ENCODE data around the gene RBPJ.

The RBPJ gene

DNA sequence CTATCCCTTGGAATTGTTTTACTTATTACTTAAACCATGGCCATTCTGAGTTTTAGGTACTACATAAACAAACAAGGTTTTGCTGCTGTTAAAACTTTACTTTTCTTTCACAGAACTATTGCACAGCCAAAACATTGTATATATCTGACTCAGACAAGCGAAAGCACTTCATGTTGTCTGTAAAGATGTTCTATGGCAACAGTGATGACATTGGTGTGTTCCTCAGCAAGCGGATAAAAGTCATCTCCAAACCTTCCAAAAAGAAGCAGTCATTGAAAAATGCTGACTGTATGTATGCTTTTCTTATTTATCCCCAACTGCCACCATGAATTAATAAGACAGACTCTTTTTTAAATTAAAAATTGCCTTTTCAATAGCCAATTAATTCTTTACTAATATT is 99.6 kb downstream of the RBPJ start:
- no peak for DNase-seq (ENCODE audit: low read depth, low spot score)

DNA sequence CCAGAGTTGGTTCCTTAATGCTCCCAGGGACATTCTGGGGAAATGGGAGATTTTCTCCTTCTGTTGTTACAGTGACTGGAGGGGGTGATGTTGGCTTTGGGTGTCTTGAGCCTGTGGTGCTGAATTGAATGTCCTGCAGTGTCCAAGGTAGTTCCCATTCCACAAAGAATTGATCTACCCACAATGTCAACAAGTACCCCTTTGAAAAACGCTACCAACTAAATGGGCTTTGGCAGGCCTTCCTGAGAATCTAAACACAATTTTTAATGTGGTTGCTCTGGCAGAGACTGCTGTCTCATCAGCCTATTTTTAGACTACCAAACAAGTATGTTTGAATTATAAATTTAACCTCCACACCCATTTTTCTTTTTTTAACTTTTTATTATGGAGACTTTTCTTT is 100.1 kb downstream of the RBPJ start:
- no peak for DNase-seq (ENCODE audit: low read depth, low spot score)

DNA sequence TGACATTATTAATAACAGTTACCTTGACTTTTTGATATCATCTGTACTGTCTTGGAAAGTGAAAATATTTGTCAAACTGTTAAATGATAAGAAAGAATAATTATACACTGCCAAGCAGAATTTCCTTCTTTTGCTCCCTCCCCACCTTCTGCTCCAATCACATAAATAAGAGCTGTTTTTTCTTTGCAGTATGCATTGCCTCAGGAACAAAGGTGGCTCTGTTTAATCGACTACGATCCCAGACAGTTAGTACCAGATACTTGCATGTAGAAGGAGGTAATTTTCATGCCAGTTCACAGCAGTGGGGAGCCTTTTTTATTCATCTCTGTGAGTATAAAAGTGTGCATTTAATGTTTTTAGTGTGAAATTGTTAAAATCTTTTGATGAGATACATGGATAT is 103.3 kb downstream of the RBPJ start:
- DNase-seq (ENCODE audit: low read depth, low spot score) = no peak

GRCh38 chr4:26424838-26425237 is 104.0 kb downstream of the RBPJ start:
- no peak for DNase-seq (ENCODE audit: low read depth, low spot score)

DNA sequence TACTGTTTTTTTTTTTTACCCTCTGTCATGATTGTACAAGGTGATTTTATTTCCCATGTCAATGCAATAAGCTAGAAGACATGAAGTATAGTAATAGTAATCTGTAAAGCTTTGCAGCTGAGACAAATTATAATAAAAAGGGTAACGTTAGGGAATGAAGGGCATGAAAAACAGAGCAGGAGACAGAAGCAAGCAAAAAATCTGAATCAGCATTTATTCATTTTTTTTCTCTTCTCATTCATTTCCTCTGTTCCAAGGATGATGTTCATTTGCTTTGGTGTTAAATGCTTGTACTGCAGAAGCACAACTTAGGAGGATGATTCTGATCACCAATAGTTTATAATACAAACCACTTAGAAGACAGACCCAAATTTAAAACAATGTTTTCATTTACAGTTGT is 105.1 kb downstream of the RBPJ start:
- no peak for DNase-seq (ENCODE audit: low read depth, low spot score)

DNA sequence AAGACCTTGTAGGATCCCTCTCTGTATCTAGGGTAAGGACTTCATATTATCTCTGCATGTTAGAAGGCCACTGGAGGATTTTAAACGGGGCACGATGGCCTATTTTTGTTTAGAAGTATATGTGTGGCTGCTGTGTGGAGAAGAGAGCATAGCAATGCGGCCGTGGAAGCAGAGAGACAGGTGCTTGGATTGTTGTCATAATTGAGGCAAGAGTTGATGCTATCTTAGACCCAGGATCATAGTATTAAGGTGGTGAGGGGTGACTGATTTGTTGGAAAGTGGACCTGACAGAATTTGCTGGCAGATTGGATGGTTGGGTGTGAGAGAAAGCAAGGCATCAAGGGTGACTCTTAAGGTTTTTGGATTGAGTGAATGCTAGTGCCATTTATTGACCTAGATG is 106.1 kb downstream of the RBPJ start:
- no peak for DNase-seq (ENCODE audit: low read depth, low spot score)

- no peak for DNase-seq (ENCODE audit: low read depth, low spot score)
Observed at GRCh38 chr4:26429910-26430309, 109.1 kb downstream of the RBPJ start.

DNA sequence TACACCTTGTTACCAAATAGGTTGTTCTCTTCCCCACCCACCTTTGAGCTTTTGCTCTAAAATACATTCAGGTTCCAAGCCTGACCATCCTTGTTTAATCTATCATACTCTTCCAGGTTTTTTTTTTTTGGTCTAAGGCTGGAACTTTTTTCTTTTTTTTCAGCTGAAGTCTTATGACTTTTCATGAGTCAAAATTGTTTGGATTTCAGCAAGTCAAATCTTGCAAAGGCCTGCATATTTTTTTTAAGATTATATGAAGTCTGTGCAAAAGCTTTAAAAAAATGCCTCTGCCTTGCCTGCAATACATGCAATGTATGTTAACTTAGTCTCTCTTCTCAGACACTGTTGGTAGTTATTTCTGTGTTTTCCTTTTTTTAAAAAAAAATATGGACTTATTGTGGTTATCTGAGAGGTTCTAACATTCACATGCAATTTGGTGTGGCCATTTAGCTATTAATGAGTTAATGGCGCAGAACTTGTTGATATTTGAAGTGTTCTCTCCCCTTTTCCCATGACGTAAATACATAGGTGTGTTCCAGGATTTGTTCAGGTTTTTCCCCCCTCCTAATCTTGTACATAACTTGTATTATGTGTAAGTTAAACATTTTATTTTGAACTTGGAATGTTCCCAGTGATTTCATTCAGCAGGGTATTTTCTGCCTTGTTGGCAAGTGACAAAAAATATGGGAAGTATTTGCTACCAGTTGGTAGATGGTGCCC is 110.8 kb downstream of the RBPJ start:
- DNase-seq (ENCODE audit: low read depth, low spot score) = no peak

GRCh38 chr4:26432419-26432818 is 111.6 kb downstream of the RBPJ start:
- no peak for DNase-seq (ENCODE audit: low read depth, low spot score)

GRCh38 chr4:26433556-26433955 is 112.7 kb downstream of the RBPJ start:
- no peak for DNase-seq (ENCODE audit: low read depth, low spot score)

- no peak for DNase-seq (ENCODE audit: low read depth, low spot score)
Observed at GRCh38 chr4:26434030-26434639, 113.3 kb downstream of the RBPJ start.

- no peak for DNase-seq (ENCODE audit: low read depth, low spot score)
Observed at GRCh38 chr4:26441102-26441501, 120.3 kb downstream of the RBPJ start.

- no peak for DNase-seq (ENCODE audit: low read depth, low spot score)
Observed at GRCh38 chr4:26441771-26442170, 121.0 kb downstream of the RBPJ start.

GRCh38 chr4:26447378-26447777 is 126.6 kb downstream of the RBPJ start:
- no peak for DNase-seq (ENCODE audit: low read depth, low spot score)

GRCh38 chr4:26450418-26450817 is 129.6 kb downstream of the RBPJ start:
- no peak for DNase-seq (ENCODE audit: low read depth, low spot score)

GRCh38 chr4:26451597-26451996 is 130.8 kb downstream of the RBPJ start:
- DNase-seq (ENCODE audit: low read depth, low spot score) = no peak

DNA sequence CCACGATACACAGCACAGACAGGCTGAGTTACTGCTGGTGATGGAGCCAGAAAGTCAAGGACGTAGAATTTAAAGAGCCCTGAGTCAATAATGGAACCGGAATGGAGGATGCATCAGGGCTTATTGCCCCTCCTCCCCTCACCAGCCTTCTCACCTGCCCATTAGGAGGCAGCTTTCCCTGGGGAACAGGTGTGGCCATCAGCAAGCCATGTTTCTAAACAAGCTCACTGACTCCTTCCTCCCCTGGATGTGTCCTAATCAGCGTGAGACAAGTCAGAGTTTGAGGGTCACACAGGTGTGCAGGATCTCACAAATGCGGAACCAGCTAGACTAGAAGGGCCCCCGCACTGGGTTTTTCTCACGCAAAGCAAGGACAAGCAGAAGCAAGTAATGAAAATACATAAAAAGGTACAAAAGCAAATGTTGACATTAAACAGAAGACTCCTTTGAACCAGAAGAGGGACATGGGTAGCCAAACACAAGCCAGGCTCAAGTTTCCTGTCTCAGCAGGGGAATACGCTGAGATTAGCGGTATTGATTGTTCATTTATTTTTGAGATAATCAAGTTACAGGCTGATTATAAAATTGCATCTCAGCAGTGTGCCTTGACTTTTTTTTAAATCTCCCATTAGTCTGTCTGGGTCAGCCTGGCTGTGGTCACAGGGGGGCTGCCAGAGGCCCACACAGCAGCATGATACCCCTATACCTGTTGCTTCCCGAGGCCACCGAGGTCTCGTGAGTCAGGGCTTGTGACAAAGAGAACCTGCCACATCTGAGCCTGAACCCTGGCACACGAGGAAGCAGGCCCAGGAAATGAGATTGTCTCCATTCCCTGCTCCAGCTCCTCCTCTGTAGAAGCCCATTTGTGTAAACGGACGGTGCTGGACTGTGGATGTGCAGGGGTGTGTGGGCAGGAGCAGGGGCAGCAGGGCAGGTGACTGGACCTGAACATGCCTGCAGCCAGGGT is 132.0 kb downstream of the RBPJ start:
- DNase-seq (ENCODE audit: low read depth, low spot score) = peak; percentile 20

DNA sequence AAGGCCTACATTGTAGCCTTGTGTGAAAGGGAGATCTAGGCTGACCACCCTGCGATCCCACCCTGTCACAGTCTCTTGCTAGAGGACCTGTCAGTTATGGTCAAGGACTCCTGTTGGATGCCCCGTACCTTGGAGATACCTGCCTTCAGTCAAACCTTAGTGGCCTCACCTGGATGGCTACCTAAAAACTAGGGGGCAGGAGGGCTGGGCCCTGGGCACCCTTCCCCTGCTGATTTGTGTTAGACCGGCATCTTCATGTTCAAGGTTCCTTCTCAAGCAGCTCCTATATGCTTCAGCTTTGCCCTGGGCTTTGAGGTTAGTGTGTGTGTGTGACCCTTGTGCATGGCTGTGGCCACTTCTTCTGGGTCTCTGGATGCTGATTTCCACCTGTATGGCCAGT is 134.1 kb downstream of the RBPJ start:
- no peak for DNase-seq (ENCODE audit: low read depth, low spot score)

GRCh38 chr4:26455571-26455970 is 134.8 kb downstream of the RBPJ start:
- DNase-seq (ENCODE audit: low read depth, low spot score) = no peak

GRCh38 chr4:26457412-26457811 is 136.6 kb downstream of the RBPJ start:
- no peak for DNase-seq (ENCODE audit: low read depth, low spot score)

GRCh38 chr4:26458157-26458561 is 137.3 kb downstream of the RBPJ start:
- DNase-seq (ENCODE audit: low read depth, low spot score) = no peak

GRCh38 chr4:26459054-26459755 is 138.4 kb downstream of the RBPJ start:
- peak; percentile 40 for DNase-seq (ENCODE audit: low read depth, low spot score)
